Eye (tissue), 1 donor: Measurements from ENCODE around the gene SIK3.

Experiments
- DNase-seq: peaks from one replicate; pipeline ENCODE4 v3.0.0-alpha.2; 2015

The SIK3 gene

DNA sequence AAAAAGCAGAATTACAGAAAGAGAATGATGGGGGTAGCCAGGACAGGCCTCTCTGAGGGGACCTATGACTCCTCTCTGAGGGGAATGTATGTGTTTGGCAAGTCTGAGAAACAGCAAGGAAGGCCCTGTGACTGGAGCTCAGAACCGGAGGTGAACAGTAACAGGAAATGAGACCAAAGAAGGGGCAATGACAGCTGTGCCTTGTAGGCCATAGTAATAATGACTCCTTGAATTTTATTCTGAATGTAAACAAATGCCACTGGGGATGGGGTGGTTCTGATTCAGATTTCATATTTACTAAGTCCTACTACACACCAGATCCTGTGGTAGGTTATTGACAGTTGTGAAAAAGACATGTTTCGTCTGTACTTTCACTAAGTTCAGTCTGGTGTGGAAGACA lies 208.0 kb downstream of the SIK3 start:
- DNase-seq = no peak

DNA sequence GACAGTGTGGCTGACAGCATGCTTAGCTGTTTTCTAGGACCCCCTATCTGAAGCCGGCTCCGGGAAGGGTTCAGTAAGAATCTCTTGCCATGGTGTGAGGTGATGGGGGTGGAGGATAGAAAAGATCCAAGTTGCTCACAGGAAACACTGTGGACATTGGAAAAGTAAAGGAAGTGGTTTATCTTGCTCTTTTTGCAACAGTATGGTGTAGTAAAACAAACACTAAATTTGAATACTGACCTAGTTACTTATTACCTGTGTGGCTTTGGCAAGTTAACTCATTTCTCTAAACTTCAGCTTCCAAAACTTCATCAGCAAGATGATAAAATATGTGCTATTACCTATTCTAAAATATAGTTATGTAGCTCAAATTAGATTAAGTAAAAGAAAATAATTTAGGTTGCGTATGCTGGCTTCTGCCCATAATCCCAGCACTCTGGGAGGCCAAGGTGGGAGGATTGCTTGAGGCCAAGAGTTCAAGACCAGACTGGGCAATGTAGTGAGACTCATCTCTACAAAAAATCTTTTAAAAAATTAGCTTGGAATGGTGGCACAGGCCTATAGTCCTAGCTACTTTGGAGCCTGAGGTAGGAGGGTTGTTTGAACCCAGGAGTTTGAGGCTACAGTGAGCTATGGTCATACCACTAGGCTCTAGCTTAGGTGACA lies 209.2 kb downstream of the SIK3 start:
- DNase-seq = no peak

DNA sequence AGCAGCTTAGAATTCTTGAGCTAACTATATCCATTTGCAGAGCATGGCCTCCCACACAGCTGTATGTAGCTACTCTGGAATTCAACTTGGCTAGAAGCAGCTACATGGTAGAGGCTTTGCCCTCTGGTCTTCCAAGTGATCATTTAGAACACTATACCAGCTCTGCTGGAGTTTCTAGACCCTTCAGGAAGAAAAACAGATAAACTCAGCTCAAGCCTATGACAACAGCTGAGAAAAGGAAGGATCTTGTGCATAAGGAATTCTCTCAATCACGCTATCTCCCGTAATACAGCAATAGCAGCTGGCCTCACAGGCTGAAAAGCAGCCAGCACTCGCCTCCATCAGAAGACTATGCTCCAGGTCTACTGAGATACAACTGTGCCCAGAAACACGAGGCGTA lies 210.2 kb downstream of the SIK3 start:
- DNase-seq = peak; percentile 14

DNA sequence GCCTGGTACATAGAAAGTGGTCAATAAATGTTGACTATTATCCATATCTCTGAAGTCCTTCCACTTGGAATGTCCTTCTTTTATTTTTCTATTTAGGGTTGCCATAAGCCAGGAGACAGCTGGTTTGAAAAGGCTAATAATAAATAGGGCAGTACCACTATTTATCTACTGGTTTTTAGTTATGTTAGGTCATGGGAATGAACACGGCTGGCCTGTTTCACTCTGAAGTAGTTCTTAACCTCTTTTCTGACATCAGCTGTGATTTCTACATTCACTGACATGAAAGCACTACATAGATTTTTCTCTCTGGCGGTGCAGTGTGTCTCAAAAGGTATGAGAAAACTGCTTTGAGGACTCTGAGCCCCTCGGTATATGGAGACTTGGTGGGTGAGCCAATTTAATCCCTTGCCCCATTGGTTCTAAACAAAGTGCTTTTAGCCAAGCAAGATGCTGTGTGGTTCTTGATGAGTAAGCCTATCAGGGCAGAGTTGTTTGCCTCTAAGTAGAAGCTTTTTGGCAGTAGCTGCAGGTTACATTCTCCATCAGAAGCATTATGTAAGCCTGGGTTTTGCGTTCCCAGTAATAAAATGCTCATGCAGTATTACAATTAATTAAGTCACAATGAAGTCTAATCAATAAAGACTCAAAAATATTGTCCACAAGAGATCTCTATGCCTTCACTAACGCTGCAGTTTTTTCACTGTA lies 212.1 kb downstream of the SIK3 start:
- no peak for DNase-seq

DNA sequence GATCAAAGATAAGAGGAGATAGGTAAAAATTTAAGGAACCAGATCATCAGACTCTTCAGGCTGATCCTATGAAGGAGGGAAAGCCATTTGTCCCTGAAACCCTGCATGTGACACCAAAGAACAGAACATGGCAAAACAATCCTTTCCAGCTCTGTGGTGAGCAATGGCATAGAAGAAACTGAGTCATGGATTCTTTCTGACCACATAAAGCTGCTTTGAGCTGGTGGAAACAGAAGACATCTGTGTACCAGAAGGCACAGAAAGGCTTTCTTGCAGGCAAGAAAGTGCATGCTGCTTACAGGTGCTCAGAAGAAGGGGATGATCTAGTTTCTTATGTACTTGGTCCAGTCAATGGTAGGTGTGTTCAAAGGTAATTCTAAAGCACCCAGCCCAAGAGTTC lies 215.8 kb downstream of the SIK3 start:
- DNase-seq = no peak

DNA sequence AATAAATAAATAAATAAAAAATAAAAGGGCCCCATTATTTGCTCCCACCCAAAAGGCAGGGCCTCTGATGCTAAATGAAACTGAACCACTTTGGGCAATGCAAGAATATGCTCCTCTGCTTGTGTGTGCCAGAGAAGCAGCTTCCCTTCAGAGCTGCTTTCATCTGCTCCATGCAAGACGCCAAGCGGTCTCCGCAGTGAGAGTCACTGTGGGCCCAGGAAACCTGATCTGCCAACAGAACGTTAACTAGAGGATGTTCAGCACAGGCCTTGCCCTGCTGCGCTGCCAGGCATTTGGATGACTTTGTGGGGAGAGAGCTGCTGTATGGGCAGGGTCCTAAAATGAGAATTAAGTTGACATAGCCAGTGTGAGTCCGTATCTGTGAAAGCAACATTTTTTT lies 217.1 kb downstream of the SIK3 start:
- no peak for DNase-seq

DNA sequence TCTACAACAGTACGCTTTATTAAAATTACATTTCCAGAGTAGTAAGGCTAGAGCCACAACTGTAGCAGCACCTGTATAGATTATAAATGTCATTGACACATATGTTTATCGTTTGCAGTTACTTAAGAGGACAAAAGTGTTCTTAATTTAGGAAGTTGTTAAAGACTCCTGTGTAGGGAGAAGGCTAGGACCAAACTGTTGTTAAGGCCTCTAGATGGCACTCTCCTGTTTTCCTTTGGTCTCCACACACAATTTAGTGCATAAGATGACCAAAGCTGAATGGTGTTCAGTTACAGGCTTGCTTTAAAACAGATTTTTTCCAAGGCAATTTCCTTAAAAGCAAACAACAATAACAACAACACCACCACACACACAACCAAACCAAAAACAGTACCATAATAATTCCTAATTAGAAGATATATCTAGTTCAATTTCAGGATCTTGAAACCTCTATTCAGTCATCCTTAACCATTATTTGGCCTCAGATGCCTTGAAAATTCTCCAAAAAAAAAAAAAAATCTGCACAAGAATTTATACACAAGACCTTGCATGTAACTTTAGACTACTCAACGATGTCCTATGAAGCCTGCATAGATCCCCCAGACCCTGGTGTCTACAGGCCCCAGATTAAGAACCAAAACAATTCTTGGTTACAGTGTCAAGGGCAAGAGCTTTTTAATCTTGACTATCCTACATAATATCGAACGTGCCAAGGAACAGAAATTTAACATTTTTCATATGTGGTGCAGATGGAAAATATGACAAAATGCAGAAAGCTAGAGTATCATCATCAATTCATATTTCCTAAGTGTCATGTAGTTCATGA lies 218.2 kb downstream of the SIK3 start:
- peak; percentile 82 for DNase-seq

DNA sequence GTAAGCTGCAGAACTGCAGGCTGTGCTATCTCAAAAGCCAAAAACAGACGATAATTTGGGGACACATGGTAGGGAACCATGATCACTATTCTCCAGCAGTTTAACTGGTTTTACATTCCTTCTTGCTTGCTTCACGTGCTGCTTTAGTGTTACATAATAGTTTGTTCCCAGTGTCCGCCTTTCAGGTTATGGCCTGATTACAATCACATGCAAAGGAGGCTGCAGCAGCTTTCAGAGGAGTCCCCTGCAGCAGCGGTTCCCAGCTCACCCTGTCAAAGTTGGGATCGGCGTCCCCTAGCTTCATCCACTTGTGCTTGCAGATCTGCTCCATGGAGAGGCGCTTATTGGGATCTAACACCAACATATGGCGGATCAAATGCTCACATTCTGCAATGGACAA lies 221.6 kb downstream of the SIK3 start:
- no peak for DNase-seq

DNA sequence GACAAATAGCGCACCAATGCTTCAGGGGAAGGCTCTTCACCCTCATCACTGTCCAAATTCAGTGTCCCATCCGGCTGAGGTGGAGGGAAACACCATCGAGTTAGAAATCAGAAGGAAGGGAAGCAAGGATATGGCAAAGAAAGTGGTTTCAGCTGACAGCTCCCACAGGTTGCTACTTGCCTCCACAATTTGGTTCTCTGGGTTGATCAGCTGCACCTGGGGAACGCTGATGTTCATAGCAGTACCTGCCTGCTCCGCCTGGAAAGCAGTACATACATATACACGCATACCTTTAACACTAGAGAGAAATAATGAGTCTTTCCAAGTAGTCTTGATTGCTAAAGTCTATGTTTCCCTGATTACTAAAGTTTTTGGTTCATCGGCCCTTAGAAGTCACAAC lies 223.0 kb downstream of the SIK3 start:
- DNase-seq = no peak

DNA sequence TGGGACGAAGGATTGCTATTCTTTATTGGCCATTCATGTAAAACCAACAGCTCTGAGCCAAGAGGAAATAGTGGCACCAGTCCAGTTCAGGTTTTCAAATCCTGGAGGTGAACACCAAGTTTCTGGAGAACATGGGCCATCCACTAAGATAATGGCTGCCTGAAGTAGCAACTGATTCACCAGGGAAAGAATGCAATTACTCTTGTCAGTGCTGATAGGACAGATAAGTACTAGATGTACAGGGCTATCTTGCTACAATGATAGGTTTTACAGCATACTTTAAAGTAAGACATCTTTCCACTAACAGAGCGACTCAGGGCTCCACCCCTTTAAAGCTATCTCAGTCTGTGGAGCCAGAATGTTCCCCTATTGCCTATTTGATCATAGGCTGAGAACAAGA lies 224.0 kb downstream of the SIK3 start:
- no peak for DNase-seq

DNA sequence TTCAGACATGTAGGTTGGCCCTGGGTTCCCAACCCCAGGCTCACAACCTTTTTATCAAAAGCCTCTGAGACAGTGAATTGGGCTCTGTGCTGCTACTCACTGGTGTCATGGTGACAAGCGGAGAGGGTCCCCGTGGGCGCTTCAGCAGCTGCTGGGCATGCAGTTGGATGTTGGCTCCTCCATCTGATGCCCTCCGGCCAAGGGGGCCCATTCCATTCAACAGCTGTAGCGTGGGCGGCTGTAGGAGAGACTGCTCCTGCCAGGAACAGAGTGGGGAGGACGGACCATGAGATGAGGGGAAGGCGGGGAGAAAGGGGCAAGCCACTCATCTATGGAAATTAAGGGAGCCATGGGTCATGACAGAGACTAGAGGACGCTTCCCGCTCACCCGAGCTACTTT lies 224.8 kb downstream of the SIK3 start:
- no peak for DNase-seq

DNA sequence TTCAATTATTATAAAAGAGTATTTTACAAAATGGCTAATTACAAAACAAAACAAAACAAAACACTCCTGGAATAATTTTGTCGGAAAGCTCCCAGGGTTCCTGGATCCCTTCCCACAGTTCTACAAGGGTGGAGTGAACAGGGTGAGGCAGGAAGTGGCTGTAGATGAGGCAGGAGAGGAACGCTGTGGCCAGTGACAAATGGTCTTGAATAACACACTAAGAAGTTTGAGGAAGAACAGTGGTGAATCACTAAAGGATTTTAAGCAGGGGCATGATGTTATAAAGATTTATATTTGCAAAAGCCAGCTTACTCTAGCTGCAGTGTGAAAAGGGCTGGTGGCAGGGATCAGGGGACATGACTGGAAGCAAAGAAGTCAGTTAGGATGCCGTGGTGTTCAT lies 227.0 kb downstream of the SIK3 start:
- no peak for DNase-seq

DNA sequence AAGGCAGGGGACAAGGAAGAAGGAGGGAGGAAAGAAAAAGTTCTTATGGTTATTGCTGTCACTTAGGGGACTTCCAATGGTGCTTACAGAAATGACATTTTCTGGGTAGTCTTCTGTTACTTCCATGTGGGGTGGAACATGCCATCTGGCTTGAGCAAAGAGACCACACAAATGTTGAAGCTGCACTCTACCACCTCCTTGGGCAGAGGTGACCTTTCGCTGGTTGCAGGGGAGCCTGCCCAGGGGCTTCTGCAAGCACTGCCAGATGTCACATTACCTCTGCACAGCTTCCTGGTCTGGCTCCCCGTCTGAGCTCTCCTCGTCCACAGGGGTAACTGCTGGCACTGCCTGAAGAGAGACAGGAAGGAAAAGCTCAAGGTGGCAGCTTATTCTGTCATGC lies 228.2 kb downstream of the SIK3 start:
- DNase-seq = no peak

DNA sequence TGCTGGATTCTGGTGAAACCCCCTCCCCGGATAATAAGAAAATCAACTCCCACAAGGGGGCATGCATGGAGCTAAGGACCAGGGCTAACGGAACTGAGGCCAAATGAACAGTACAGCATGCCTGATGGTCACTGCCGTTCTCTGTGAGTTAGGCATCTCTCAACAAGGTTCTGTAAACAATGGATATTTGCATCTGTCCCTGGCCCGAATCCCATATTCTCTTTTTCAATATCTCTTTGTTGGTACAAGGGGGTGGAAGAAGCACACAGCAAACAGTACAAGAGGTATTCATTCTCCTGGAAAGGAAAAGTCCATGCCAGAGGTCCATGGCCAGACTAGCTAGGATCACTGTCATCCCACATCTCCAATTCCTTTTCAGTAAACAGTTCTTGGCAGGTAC lies 228.6 kb downstream of the SIK3 start:
- DNase-seq = no peak

DNA sequence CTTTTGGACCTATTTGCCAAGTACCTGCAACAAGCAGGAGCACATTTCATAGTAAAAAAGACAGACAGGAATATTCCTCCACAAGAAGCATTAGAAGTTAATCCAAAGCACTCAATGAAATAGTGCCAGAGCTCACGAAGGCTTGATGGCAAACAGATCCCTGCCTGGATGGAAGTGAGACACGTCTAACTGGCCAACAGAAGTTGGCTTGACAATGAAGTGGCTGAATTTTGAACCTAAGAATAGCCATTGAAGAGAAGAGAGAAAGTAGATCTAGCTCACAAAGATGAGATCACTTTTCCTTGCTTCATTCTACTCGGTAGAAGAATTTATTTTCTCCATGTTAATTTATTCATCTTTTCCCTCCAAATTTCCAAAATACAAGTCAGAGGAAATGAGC lies 230.2 kb downstream of the SIK3 start:
- no peak for DNase-seq

DNA sequence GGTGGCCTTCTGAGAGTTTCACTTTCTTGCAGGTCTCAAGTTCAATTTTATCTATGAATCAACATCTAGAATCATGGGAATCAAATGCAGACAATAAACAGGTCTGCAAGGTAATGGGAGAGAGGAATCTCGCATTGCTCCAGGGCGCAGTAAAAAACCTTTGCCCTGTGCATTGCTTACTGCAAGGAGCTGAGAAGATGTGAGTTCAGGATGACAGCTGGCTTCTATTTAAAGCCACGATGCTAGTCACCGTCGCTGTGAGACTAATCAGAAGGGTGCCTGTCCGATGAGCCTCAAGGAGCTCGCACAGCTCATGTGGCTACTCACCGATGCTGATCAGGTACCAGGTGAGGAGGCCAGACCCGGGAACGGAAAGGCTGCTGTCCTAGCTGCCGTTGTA lies 230.6 kb downstream of the SIK3 start:
- no peak for DNase-seq

DNA sequence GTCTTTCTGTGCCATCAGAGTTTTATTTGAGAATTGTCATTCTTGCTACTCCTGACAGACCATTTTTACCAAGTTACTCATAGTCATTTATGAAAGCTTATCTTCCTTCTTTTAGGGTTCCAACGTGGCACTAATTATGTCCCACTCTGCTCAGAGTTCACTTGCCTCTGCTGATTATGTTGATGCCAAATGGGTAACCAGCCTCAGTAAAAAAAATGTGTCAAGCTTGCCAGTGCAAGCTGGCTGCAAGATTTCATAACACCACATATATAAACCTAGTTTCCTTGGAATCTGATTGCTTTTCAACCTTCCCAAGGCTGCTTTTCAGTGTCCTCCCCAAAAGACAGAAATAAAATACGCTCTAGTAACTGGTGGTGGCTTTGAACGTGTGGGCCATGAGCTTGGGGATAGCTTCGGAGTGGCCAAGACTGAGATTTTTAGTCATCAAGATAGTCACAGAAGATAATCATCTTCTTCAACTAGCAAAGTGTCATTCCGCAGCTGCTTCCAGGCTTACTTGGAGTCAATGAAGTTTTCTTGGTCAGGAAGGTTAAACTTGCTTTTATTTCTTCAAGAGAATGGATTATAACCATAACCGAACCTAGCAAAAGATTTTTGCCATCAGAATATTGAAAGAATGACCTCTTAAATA lies 231.3 kb downstream of the SIK3 start:
- DNase-seq = no peak

DNA sequence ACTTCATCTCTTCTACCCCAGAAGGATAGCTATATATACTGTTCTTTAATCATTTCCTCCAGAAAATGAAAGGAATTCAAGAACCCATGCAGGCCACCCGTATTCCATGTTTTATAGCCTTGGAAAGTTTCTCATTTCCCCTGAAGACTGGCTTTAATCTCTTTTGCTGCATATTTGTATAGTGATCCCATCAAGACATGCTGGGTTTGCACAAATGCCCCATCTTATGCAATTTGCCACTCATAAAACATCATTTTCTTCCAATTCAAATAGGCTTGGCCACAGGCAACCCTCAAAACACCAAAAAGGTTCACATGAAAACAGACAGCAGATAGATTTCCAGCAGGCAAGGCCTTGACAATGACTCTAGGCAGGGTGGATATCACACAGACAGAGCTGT lies 232.5 kb downstream of the SIK3 start:
- DNase-seq = no peak

DNA sequence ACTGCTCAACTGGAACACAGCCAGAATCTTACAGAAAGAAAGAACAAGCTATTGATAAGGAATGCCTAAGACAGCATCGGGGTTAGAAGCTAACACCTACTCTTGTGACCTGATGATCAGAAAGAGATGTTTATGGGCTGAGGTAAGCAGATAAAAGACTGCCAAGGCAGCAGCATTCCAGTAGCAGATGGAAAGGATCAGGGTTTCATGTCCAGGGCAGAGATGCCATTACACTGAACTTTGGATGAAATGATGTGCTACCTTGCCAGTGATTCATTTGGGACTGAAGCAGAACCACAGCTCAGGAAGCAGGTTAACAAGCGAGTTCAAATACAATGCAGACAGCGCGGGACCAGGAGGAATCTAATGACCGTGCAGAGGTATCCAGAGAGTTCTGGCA lies 233.7 kb downstream of the SIK3 start:
- no peak for DNase-seq

DNA sequence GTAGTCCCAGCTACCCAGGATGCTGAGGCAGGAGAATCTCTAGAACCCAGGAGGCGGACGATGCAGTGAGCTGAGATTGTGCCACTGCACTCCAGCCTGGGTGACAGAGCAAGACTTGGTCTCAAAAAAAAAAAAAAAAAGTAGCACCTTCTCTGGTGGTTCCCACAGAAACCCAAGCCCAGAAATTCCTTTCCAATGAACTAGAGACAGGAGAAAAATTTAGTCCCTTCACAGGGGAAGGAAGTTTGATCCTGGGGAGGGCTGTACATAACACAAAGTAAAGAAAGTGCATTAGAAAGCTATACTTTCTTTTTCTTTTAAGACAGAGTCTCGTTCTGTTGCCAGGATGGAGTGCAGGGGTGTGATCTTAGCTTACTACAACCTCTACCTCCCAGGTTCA lies 235.3 kb downstream of the SIK3 start:
- DNase-seq = no peak

DNA sequence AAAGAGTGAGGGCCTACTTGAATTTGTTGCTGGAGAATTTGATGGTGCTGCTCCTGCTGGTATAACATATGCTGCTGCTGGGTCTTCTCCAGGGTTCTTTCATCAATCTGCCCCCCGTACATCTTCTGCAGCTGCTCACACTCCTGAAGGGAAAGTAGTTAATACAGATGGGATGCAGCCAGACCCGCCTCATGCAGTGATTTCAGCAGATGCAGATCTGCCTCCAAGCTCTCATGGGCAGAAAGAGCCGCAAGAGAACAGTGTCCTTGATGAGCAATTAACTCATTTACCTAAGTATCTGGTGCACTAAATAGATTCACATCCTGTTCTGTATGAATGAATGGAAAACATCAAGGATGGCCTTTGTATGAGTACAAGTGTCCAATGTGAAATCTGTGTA lies 236.0 kb downstream of the SIK3 start:
- DNase-seq = no peak

DNA sequence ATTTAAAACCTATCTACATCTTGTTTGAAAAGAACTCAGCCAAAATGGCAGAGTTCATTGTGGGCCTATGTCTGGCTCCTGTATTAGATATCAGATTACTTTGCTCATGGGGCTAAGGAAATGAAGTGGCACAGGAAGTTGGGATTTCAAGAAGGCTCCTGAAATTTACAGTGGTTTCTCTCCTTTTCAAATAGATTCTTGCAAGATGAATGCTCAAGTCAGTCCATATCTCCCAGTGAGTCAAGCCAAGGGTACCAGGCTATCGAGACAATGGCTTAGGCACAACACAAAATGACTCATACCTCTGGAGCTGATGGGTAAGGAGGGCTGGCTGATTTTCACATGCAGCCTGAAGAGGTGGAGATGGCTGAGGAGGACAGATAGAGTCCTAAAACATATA lies 236.7 kb downstream of the SIK3 start:
- no peak for DNase-seq

DNA sequence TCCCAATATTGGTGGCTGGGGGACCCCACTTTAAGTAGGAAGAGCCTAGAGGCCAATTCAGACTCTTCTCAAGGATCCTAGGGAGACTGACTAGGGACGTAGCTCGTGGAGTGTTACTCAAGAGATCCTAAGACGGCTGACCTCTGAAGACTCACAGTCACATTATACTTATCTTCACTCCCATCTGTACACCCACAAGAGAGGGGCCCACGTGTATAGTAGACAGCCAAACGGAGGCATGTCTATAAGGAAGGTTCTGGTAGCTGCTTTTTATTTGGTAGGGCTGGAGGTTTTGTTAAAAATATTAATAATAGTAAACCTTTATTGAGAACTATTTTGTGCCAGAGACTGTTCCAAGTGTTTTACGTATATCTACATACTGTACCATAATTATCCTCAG lies 237.9 kb downstream of the SIK3 start:
- DNase-seq = no peak

DNA sequence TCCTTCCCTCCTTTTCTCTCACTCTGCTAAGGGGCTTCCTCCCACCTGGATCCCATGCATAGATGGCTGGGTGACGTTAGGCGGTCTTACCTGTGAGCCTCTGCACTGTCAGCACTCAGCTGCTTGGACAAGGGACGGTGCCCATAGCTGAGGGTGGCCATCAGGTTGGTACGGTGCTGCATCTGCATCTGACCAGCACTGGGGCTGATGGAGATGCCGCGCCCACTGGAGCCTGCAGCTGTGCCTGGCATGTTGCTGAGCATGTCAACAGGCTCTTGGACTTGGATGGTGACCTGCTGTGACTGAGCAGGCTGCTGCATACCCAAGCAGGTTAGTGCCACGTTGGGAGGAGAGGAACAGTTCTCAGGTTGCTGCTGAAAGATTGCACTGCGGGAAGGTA lies 239.1 kb downstream of the SIK3 start:
- no peak for DNase-seq
